HG03442 (cell line): ENCODE data around the gene MSMP.

Experiments used
- ATAC-seq: cut with Tn5 transposase; IDR thresholded peaks from one replicate; pipeline ENCODE4 v1.9.1; 2021; ENCODE audit warnings: mild to moderate bottlenecking, moderate library complexity; ENCODE audit not compliant: unreplicated experiment

The MSMP gene, protein sequence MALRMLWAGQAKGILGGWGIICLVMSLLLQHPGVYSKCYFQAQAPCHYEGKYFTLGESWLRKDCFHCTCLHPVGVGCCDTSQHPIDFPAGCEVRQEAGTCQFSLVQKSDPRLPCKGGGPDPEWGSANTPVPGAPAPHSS

DNA sequence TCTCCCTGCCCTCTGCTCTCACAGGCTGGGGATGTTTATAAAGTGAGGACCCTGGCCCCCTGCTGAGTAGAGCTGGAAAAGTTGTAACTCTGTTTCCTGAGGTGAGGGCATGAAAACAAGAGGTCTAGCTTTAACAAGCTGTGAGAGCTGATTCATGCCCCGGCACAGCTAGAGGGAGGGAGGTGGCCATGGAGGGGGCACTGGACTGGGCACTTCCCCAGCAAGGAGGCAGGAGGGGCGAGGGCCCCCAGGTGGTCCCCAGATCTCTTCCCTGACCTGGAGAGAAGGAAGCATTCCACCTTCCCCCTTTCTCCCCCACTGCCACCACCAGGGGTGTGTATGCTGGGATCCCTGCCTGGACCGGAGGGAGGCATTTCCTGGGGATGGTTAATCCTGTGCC lies at the start of gene MSMP:
TSS of gene MSMP (minus strand) at position 13 of the 400 bp plus-strand sequence. CDS start 147 bp downstream, outside the sequence.
- no peak for ATAC-seq

GRCh38 chr9:35801328-35802128 lies 47.5 kb upstream of the MSMP start:
- ATAC-seq = no peak

DNA sequence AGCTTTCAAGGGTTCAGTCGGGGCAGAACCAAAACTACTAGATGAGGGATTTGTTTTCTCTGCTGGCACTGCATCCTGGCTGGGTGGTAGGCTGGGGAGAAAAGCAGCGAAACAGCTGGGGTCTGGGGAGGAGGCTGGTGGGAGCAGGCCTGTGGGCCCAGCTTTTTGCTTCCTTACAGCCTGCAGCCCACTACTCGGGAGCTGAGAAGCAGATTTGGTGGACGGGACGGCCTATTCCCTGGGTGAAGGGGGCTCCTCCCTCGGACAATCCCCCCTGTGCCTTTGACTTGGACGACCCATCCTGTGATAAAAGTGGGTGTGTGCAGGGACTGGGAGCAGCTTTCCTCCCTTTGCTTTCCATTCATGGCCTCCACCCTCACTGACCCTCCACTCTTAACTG lies 46.5 kb upstream of the MSMP start:
- no peak for ATAC-seq

DNA sequence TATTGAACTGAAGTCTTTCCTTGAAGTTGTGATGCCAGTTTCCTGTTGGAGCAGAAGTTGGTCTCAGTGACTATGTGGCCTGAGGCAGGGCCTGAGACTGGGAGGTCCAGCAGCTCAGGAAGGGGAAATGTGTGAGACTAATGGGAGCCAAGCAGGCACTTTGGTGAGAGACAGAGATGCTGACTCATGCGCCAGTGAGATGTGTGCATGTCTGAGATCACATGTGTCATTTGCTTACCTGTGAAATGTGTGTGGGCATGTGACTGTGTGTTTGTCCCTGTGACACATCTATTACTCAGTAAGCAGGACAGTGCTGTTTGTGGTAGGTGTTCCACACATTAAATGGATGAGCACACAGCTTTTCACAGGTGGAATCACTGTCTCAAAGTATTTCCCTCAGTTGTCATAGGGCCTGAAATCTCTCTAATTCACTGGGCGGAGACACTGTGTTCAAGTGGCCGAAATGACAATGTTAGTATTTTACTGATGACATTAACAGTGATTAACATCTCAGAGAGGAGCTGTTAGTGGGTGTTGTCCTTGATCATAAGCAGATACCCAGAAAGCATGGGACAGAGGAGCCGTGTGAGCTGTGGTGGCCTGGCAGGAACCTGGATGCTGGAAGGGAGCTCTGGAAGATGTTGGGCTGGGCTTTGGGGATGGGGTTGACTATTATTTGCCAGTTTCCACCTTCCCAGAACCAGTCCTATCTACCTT lies 44.7 kb upstream of the MSMP start:
- ATAC-seq = peak; percentile 66

DNA sequence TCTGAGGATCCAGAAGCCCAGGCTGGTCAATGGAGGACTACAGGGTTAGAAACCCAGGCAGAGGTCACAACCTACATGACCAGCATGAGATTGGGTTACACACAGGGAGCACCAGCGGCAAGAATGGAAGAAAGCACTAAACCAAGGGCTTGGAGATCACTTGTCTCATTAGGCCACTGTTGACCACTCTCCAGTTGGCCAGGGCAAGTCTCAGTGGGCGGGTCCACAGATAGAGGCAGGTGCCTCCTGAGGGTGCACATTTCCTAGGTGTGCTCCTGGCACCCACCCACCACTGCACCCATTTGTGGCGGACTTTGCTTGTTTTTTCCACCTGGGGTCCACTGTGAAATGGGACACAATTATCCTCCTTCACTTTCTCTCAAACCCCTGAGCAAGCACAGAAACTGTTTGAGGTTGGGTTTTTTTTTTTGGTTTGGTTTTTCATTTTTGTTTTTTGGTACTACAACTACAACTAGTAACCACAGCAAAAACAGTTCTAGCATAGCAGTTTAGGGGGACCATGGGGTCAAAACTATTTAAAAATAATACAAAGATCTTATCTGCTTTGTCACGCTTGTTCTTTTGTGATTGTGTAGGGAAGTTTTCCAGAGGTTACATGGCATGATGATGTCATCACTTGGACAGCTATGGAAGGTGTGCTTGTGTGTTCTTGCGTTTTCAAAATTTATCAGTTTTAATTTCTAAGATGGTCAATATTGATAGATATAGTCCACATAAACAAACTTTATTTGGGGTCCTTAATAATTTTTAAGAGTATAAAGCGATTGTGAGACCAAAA lies 43.4 kb upstream of the MSMP start:
- ATAC-seq = no peak

DNA sequence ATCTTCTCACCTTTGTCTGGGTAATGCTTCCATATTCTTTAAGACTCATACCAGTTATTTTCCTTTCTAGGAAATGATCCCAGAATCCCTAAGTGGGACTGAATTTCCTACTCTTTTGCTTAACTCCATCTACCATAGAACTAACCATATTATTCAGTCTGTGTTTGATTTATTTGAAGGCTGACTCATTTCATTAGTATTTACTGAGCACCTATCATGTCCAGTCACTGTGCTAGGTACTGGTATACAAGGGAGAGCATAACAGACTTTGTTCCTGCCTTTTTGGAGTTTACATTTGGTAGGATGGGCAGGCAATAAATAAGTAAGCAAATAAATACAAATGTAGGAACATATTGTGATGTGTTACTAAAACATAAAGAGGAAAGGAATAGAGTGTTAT lies 41.6 kb upstream of the MSMP start:
- no peak for ATAC-seq

GRCh38 chr9:35793461-35793860 lies 39.4 kb upstream of the MSMP start:
- no peak for ATAC-seq

- no peak for ATAC-seq
These were observed 38.8 kb upstream of the MSMP start for GRCh38 chr9:35792826-35793225.

DNA sequence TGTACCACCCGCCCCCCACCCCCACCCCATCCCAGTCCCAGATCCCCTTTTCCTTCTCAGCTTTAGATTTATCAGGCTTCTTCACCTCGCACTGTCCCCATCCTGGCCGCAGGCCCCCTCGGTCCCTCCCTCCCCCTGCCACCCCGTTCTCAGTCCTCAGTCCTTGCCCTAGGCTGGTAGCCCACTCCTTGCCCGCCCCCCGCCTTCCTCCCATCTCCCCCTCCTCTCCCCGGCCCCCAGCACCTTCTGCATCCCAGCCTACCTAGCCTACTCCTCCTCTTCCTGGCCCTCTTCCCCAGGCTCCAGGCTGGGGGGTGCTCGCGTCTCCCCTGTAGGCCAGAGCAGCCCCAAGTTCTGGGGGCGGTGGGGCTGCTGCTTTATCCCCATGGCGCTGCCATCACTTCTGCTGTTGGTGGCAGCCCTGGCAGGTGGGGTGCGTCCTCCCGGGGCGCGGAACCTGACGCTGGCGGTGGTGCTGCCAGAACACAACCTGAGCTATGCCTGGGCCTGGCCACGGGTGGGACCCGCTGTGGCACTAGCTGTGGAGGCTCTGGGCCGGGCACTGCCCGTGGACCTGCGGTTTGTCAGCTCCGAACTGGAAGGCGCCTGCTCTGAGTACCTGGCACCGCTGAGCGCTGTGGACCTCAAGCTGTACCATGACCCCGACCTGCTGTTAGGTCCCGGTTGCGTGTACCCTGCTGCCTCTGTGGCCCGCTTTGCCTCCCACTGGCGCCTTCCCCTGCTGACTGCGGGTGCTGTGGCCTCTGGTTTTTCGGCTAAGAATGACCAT lies 38.1 kb upstream of the MSMP start:
- no peak for ATAC-seq

DNA sequence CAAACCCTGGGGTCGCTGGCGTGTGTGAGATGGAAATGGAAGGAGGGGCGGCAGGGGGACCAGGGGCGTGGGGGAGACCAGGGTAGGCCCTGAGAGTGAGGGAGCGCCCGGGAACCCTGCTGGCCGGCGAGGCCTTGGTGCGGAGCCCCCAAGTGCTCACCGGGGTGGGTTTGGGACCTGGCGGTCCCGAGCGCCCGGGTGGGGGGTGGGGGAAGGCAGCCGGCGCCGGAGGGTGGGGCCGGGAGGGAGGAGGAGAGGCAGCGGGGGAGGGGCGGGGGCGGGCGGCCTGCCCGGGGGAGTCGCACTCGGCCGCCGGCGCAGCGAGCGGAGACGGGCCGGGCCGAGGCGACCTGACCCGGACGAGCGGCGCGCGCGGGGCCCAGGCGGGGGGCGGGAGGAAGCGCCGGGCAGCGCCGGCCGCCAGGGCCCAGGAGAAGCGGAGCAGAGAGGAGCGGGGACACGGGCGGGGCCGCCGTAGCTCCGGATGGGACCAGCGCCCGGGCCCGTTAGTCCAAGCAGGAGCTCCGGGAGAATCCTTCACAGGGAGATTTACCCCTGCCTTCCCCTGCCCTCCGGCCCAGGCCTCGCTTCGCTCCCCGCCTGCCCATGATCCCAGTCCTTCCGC lies 37.3 kb upstream of the MSMP start, which contains the start of gene NPR2:
TSS of gene NPR2 (plus strand) at position 295 of the 625 bp plus-strand sequence. CDS start 818 bp downstream, outside the sequence.
- no peak for ATAC-seq

DNA sequence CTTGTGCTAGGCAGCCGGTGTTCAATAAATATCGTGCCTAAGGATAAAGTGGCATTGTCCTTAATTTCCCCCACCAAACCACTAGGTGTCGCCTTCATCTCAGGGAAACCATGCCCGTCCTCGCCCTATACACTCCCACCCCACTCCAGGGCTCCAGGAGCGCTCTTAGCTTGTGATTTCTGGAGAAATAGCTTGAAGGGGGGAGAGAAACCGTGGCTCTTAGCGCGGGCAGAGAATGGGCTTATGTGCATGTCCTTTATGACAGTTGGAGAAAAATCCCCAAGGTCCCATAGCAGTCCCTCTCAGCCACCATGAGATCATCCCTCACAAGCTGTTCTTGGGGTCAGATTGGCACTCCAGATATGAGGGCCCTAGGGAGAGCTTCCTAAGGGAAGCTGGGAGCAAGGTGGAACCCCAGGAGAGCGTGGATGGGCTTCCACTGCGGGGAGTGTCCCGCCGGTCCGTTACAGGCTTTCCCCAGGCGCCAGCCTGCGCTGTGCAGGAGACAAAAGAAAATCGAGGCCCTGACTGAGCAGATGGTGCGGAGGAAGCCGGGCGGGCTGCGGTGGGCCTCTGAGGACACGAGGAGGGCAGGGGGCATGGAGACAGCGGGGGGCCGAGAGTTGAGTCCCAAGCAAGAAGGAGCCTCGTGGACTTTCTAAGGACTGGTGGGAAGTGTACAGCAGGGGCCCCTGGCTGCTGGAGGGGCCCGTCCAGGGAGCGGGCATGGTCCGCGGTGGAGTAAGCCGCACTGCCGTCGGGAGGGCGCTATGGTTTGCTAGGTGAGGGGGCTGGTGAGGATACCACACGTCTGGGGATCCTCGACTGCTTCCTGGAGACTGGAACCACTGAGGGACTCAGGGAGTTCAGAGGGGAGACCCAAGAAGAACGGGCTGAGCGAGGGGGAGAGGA lies 36.6 kb upstream of the MSMP start:
- no peak for ATAC-seq

DNA sequence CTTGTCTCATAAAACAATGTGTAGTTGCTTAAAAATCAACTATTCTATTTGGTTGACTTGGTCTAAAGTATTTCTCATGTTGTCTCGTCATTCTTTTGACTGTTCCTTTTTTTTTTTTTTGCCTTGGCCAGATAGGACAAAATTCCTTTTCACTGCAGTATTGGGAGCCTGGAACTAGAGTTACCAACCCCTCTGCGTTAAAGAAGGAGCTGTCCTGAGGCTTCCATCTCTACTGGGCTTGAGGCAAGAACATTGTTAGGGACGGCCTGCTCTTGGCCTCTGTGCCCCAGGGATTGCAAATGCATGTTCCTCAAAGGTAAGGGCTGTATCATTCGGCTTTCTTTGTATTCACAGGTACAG lies 35.9 kb upstream of the MSMP start:
- no peak for ATAC-seq

DNA sequence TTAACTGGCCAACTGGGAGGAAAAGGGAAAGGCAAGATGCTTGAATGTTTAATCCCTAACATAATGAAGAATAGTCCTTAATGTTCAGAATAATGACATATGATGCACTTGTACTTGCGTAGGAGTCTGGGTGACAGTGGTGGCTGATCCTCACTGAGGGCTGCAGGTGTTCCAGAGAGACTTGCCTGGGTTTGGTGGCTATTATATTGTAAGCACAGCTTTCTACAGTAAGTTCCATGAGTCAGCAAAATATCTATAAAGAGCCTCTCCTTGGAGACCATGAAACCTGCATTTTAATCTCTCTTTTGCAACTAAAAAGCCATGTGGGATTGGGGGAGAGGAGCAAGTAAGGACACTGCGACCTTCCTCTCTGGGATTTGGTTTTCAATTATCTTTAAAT lies 35.5 kb upstream of the MSMP start:
- no peak for ATAC-seq

- no peak for ATAC-seq
These were observed 29.3 kb upstream of the MSMP start for GRCh38 chr9:35783418-35783817.

DNA sequence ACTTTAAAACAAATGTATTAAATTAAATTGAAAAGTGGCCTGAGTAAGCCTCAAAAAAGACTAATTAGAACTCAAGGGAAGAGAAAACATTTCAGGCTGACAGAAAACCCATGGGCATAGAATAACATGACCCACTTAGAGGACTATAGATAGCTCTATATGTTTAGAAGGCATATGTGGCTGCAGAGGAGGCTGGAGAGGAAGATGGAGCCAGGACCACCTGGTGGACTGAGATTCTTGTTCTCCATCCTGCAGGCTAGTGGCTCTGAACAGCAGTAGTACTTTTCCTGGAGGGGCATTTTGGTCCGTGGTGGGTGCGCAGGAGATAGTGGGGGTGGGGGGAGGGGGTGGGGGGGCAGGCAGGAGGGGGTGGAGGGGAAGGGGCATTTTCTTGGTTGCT lies 27.0 kb upstream of the MSMP start:
- no peak for ATAC-seq

GRCh38 chr9:35778496-35778895 lies 24.4 kb upstream of the MSMP start:
- ATAC-seq = no peak

- ATAC-seq = no peak
These were observed 21.9 kb upstream of the MSMP start for GRCh38 chr9:35776018-35776417.

GRCh38 chr9:35774907-35775635 lies 21.0 kb upstream of the MSMP start:
- ATAC-seq = no peak
